C4-2B (cell line): ENCODE measurements around the gene SEMA3B.

Experiments
- ZFX ChIP-seq: fragments of 450-650 bp; IDR thresholded peaks from 2 replicates; pipeline ENCODE4 v1.6.1; 2017
- TF ChIP-seq, protein P1 (sequence below): fragments of 450-650 bp; conservative IDR thresholded peaks from 2 replicates; pipeline ENCODE4 v1.5.1; 2017; ENCODE audit warnings: mild to moderate bottlenecking

DNA sequence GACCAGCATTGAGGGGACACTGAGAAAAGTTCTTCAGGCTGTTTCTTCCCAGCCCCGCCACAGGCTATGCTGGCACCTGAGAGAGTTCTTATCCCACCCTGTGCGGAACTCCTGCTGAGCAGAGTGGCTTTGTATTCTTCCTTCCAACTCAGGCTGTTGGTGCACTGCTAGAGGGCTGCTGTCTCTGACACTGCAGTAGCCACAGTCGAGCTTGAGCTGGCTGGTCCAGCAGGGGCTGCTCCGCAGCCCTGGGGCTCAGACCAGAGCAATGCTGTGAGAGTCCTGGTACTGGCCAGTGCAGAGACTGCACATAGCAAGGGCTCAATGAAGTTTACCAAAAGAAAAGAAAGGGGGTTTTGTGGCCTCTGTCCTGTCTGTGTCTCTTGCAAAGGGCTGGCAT lies 29.3 kb upstream of the SEMA3B start:
- TF ChIP-seq, protein P1, sequence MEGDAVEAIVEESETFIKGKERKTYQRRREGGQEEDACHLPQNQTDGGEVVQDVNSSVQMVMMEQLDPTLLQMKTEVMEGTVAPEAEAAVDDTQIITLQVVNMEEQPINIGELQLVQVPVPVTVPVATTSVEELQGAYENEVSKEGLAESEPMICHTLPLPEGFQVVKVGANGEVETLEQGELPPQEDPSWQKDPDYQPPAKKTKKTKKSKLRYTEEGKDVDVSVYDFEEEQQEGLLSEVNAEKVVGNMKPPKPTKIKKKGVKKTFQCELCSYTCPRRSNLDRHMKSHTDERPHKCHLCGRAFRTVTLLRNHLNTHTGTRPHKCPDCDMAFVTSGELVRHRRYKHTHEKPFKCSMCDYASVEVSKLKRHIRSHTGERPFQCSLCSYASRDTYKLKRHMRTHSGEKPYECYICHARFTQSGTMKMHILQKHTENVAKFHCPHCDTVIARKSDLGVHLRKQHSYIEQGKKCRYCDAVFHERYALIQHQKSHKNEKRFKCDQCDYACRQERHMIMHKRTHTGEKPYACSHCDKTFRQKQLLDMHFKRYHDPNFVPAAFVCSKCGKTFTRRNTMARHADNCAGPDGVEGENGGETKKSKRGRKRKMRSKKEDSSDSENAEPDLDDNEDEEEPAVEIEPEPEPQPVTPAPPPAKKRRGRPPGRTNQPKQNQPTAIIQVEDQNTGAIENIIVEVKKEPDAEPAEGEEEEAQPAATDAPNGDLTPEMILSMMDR: no peak
- no peak for TF ChIP-seq ZFX
